K562 (cell line): ENCODE measurements around the gene ARID3A. TPM values are rescaled to one million over a fixed set of nuclear protein-coding genes. Genes with fewer than 3 reads are reported as not detected.

ENCODE experiments used
- FOXK2 ChIP-seq, 2 experiments: fragments of 450-650 bp; IDR thresholded peaks in 1 of 2; conservative IDR thresholded peaks in 1 of 2; 2 replicates each; pipeline ENCODE4 v1.6.1; 2016; ENCODE audit warnings: low read depth in 2 of 2, mild to moderate bottlenecking in 1 of 2
- FOXM1 ChIP-seq, 2 experiments: fragments of 450-650 bp in 1 of 2; sonication (generic) in 1 of 2; formaldehyde crosslinking in 1 of 2; IDR thresholded peaks; 2 replicates each; pipeline versions ENCODE4 v1.6.1 to v1.9.0; 2017 to 2022; ENCODE audit warnings: low read depth in 2 of 2, mild to moderate bottlenecking in 2 of 2, missing genetic modification reagents in 1 of 2, moderate library complexity in 1 of 2
- GATAD2A ChIP-seq: fragments of 450-650 bp; IDR thresholded peaks from 2 replicates; pipeline ENCODE4 v1.6.1; 2017
- JUN ChIP-seq, 2 experiments: sonication (generic) in 1 of 2; formaldehyde crosslinking in 1 of 2; IDR thresholded peaks; 2 replicates each; pipeline versions ENCODE4 v1.6.1 to v1.8.0; 2012 to 2022; ENCODE audit warnings: borderline replicate concordance in 2 of 2, mild to moderate bottlenecking in 2 of 2, improper control_type of control experiment in 1 of 2, low read depth in 1 of 2, low read length in 1 of 2, missing genetic modification reagents in 1 of 2
- MTA1 ChIP-seq: fragments of 450-650 bp; IDR thresholded peaks from 2 replicates; pipeline ENCODE4 v1.6.1; 2017; ENCODE audit warnings: borderline replicate concordance
- MYC ChIP-seq, 2 experiments: fragments of 250-450 bp in 1 of 2; sonication (Bioruptor Pico) in 1 of 2; IDR thresholded peaks; 2 replicates each; pipeline versions ENCODE4 v1.5.1 to v1.6.1; 2012 to 2021; ENCODE audit warnings: low read depth in 2 of 2, borderline replicate concordance in 1 of 2, improper control_type of control experiment in 1 of 2, low read length in 1 of 2, mild to moderate bottlenecking in 1 of 2, moderate library complexity in 1 of 2
- WHSC1 ChIP-seq: IDR thresholded peaks from one replicate; pipeline ENCODE4 v1.6.1; 2012; ENCODE audit warnings: low read length, control low read depth, inconsistent platforms
- ZBTB8A ChIP-seq: fragments of 450-650 bp; IDR thresholded peaks from 2 replicates; pipeline ENCODE4 v1.6.1; 2018; ENCODE audit warnings: mild to moderate bottlenecking, moderate library complexity; ENCODE audit not compliant: partially characterized antibody
- ZFX ChIP-seq: sonication (generic); formaldehyde crosslinking; IDR thresholded peaks from 2 replicates; pipeline ENCODE4 v1.8.0; 2022; ENCODE audit warnings: mild to moderate bottlenecking, missing genetic modification reagents, moderate library complexity
- ZNF398 ChIP-seq: fragments of 250-450 bp; sonication (Bioruptor Pico); IDR thresholded peaks from 2 replicates; pipeline ENCODE4 v1.8.0; 2021; ENCODE audit warnings: moderate library complexity, mild to moderate bottlenecking, inconsistent platforms
- ZNF655 ChIP-seq: fragments of 250-450 bp; sonication (Bioruptor Pico); IDR thresholded peaks from 2 replicates; pipeline ENCODE4 v1.5.0; 2021
- ZNF778 ChIP-seq: fragments of 450-650 bp; formaldehyde crosslinking; IDR thresholded peaks from 2 replicates; pipeline ENCODE4 v1.4.0; 2020; ENCODE audit warnings: mild to moderate bottlenecking, moderate library complexity
- ZNF780A ChIP-seq: fragments of 250-450 bp; sonication (Bioruptor Pico); IDR thresholded peaks from 2 replicates; pipeline ENCODE4 v1.5.0; 2021; ENCODE audit warnings: mild to moderate bottlenecking
- polyA plus RNA-seq, 8 experiments: library from polyadenylated mRNA; depleted of rRNA in 4 of 8; stranded (reverse) in 5 of 8; unstranded in 3 of 8; fragments of >200 nt; fragmentation: Nextera tagmentation in 2 of 8; fragmentation: Illumina TruSeq in 1 of 8; extraction: Ambion mirVana in 2 of 8; extraction: Trizol in 1 of 8; gene quantifications; 2 replicates each; pipeline versions ENCODE4 v1.2.1 to v1.2.3, GENCODE V29; 2011 to 2014; ENCODE audit warnings: inconsistent platforms in 1 of 8, missing spikeins in 1 of 8
- total RNA-seq, 7 experiments: library from RNA; depleted of rRNA in 6 of 7; stranded (reverse); fragments of >200 nt in 6 of 7; fragmentation: Illumina TruSeq in 2 of 7; extraction: Trizol in 2 of 7; gene quantifications; 2 replicates each; pipeline versions ENCODE4 v1.2.1 to v1.2.3, GENCODE V29; 2011 to 2021; ENCODE audit warnings: low replicate concordance in 1 of 7

The ARID3A gene
- total and polyA plus RNA-seq, 9 of the 15 experiments (the other 6 are each of a cell fraction or from before 2014, with no cell fraction given): 1.4 to 118 (median 31.2) TPM

GRCh38 chr19:944171-944567, 18.3 kb downstream of the ARID3A start (continued):
- no peak for TF ChIP-seq ZBTB8A
- peak; percentile 83 to 89 for TF ChIP-seq FOXK2 (conservative IDR thresholded peaks at IDR 0.05 in 1 of 2, IDR thresholded peaks at IDR 0.05 in 1 of 2; ENCODE audit: low read depth in 2 of 2)
- peak; percentile 65; the same call in 1 of the 2 replicates for TF ChIP-seq JUN (IDR thresholded peaks at IDR 0.05; ENCODE audit: borderline replicate concordance, low read depth, low read length)
- no peak for TF ChIP-seq JUN (CRISPR knock-in tag; IDR thresholded peaks at IDR 0.05; ENCODE audit: borderline replicate concordance)
- TF ChIP-seq ZFX (CRISPR knock-in tag): peak; percentile 62
- TF ChIP-seq MYC (IDR thresholded peaks at IDR 0.05; ENCODE audit: low read depth, low read length): peak; percentile 83
- TF ChIP-seq MYC (CRISPR knock-in tag; IDR thresholded peaks at IDR 0.05; ENCODE audit: borderline replicate concordance, low read depth): no peak; the same call in 1 of the 2 replicates
- TF ChIP-seq ZNF655 (CRISPR knock-in tag): no peak
- no peak for TF ChIP-seq ZNF780A (CRISPR knock-in tag)
- TF ChIP-seq FOXM1 (IDR thresholded peaks at IDR 0.05; ENCODE audit: low read depth): peak; percentile 54; the same call in 1 of the 2 replicates
- TF ChIP-seq FOXM1 (CRISPR knock-in tag; IDR thresholded peaks at IDR 0.05; ENCODE audit: low read depth): no peak
- peak; percentile 97 for TF ChIP-seq GATAD2A
- TF ChIP-seq MTA1: peak; percentile 83; the same call in 1 of the 2 replicates
- no peak for TF ChIP-seq ZNF398
- TF ChIP-seq ZNF778 (CRISPR knock-in tag): no peak
- no peak for TF ChIP-seq WHSC1
